PC-9 (cell line): ENCODE results near the gene LEFTY2. TPM values are rescaled to one million over a fixed set of nuclear protein-coding genes. Genes with fewer than 3 reads are reported as not detected.
"Not testable (repeated sequence)": the region's sequence is repeated elsewhere in the genome, so short reads cannot be mapped to it uniquely, and the experiment has no call there.

ENCODE experiments used
- BruUV-seq: library from RNA; stranded (reverse); fragments of 400-500 nt; replicated peaks from 2 replicates; lab custom pipeline; 2021; lab: Mats Ljungman, UMichigan
- CTCF ChIA-PET: fragments of 300-600 bp; sonication (Branson Sonifier 250); formaldehyde crosslinking; loops from one replicate; lab custom pipeline; 2022; ENCODE audit warnings: antibody characterized with exemption; lab: Charles Lee
- POLR2A ChIA-PET: fragments of 300-600 bp; sonication (Branson Sonifier 250); formaldehyde crosslinking; loops from one replicate; lab custom pipeline; 2022; ENCODE audit warnings: antibody characterized with exemption; ENCODE audit not compliant: unreplicated experiment; lab: Charles Lee
- DNase-seq, 2 experiments: peaks; one replicate each; pipeline versions ENCODE4 v3.0.0 to v3.0.0-alpha.2; 2015 to 2022; ENCODE audit warnings: mixed read lengths in 1 of 2
- H2AFZ ChIP-seq: fragments of 200-600 bp; sonication (generic); 2 replicates; pipeline ENCODE4 v1.8.1; 2017; ENCODE audit warnings: antibody characterized with exemption
- H3F3A ChIP-seq: fragments of 200-600 bp; sonication (generic); 2 replicates; pipeline ENCODE4 v1.8.1; 2017; ENCODE audit warnings: antibody characterized with exemption, mild to moderate bottlenecking, low read depth; ENCODE audit not compliant: insufficient read depth
- H3K27ac ChIP-seq: fragments of 200-600 bp; sonication (generic); 2 replicates; pipeline ENCODE4 v1.6.1; 2016; ENCODE audit warnings: mixed run types
- H3K27me3 ChIP-seq: fragments of 200-600 bp; sonication (generic); 2 replicates; pipeline ENCODE4 v1.6.1; 2016; ENCODE audit warnings: low read depth, mixed run types; ENCODE audit not compliant: insufficient read depth
- H3K36me3 ChIP-seq: fragments of 200-600 bp; sonication (generic); 2 replicates; pipeline ENCODE4 v1.6.1; 2016; ENCODE audit warnings: low read depth, mixed run types
- H3K4me1 ChIP-seq: fragments of 200-600 bp; sonication (generic); replicated peaks from 2 replicates; pipeline ENCODE4 v1.6.1; 2016; ENCODE audit warnings: mixed run types; ENCODE audit not compliant: insufficient read depth
- H3K4me2 ChIP-seq: fragments of 200-600 bp; sonication (generic); 2 replicates; pipeline ENCODE4 v1.6.1; 2017; ENCODE audit warnings: mixed run types
- H3K4me3 ChIP-seq: fragments of 200-600 bp; sonication (generic); 2 replicates; pipeline ENCODE4 v1.6.1; 2016; ENCODE audit warnings: mixed run types
- H3K79me2 ChIP-seq: fragments of 200-600 bp; sonication (generic); 2 replicates; pipeline ENCODE4 v1.6.1; 2017; ENCODE audit warnings: low read depth, mixed run types
- H3K9me2 ChIP-seq: fragments of 200-600 bp; sonication (generic); 2 replicates; pipeline ENCODE4 v1.8.1; 2017; ENCODE audit warnings: mild to moderate bottlenecking; ENCODE audit not compliant: insufficient read depth
- H3K9me3 ChIP-seq: fragments of 200-600 bp; sonication (generic); 2 replicates; pipeline ENCODE4 v1.8.1; 2016; ENCODE audit warnings: low read depth; ENCODE audit not compliant: insufficient read depth
- H4K20me1 ChIP-seq: fragments of 200-600 bp; sonication (generic); 2 replicates; pipeline ENCODE4 v1.8.1; 2017; ENCODE audit not compliant: insufficient read depth
- EZH2 ChIP-seq: fragments of 200-600 bp; sonication (generic); IDR thresholded peaks from 2 replicates; pipeline ENCODE4 v1.8.0; 2017; ENCODE audit warnings: antibody characterized with exemption, low read depth
- intact Hi-C: fragments of 100-400 bp; cut with micrococcal nuclease; formaldehyde crosslinking; loops from one replicate; pipeline ENCODE4 v1.10.0; 2022; ENCODE audit not compliant: unreplicated experiment
- total RNA-seq: library from RNA; stranded (reverse); gene quantifications from 2 replicates; pipeline ENCODE4 v1.2.3, GENCODE V29; 2021
- TF ChIP-seq, protein P1 (sequence below): fragments of 200-600 bp; sonication (generic); conservative IDR thresholded peaks from 2 replicates; pipeline ENCODE4 v1.6.1; 2017; ENCODE audit warnings: mixed run types, antibody characterized with exemption, mild to moderate bottlenecking, moderate library complexity

Gene LEFTY2
- total RNA-seq, 1 experiment from 2014 or later, result not detected

DNA sequence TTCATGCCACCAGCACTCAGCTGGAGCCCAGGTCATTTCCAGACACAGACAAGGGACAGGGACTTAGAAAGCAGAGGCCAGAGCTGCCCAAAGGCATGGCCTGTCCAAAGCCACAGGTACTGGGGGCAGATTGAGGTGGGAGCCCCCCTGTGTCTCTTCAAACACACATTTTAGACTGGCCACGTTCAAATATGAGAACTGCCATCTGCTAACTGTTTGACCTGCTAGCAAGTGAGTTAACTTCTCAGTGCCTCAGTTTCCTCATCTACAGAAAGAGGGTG is 862 bp upstream of the LEFTY2 start:
- no peaks in the 10 kb centered on the region for H3F3A ChIP-seq

DNA sequence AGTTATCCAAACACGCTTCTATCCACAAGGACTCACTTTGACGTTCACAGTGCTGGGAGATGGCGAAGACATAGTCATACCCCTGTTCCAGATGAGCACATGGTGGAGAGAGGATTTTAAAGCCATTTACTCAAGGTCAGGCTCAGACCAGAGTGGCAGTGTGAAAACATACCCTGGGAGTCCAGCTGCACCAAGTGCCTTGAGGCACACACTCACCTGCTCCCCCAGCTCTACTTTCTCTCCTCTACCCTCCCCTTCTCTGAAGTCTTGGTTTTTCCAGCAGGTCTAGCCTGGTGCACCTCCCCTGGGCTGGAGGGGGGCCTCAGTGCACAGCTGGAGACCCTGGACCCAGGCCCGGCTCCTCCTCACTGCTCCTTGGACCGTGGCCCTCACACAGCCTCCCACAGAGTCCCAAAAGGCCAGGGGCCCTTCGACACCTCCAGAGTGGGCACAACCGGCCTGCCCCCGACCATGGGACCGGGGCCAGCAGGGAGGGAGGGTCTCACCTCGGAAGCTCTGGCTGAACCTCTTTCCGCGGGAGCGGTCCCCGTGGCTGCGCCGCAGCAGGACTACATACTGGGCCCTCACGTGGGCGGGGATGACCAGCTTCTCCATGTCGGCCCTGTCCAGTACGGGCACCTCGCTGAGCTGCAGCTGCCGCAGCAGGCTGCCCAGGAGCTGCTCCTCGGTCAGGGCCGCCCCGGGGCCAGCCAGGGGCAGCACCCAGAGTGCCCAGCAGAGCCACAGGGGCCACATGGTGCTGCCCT is 452 bp downstream of the LEFTY2 start:
- Histone ChIP-seq H3K36me3 (no peaks in the 10 kb centered on the region), H3K4me3 (no peak overlapping the region), H3K79me2 (no peaks in the 10 kb centered on the region), H3K27ac (no peak overlapping the region), H4K20me1 (no peaks in the 10 kb centered on the region), H3K4me1 (peaks cover 5% of the 10 kb centered on the region), H3K27me3 (no peaks in the 10 kb centered on the region), H3K9me2 (no peaks in the 10 kb centered on the region), H3K9me3 (no peaks in the 10 kb centered on the region), H3F3A (no peaks in the 10 kb centered on the region), H3K4me2 (no peak overlapping the region), H2AFZ (no peak overlapping the region)
- no peak for DNase-seq
- ChIA-PET POLR2A (no interaction called here), CTCF (no interaction called here)
- no peak for TF ChIP-seq EZH2
- TF ChIP-seq, protein P1, sequence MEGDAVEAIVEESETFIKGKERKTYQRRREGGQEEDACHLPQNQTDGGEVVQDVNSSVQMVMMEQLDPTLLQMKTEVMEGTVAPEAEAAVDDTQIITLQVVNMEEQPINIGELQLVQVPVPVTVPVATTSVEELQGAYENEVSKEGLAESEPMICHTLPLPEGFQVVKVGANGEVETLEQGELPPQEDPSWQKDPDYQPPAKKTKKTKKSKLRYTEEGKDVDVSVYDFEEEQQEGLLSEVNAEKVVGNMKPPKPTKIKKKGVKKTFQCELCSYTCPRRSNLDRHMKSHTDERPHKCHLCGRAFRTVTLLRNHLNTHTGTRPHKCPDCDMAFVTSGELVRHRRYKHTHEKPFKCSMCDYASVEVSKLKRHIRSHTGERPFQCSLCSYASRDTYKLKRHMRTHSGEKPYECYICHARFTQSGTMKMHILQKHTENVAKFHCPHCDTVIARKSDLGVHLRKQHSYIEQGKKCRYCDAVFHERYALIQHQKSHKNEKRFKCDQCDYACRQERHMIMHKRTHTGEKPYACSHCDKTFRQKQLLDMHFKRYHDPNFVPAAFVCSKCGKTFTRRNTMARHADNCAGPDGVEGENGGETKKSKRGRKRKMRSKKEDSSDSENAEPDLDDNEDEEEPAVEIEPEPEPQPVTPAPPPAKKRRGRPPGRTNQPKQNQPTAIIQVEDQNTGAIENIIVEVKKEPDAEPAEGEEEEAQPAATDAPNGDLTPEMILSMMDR, result no peak
- no TSS peak for BruUV-seq
- intact Hi-C loops, result no loop called here

More for the DNA sequence above, 862 bp upstream of the LEFTY2 start:
- Histone ChIP-seq H3K36me3 (no peaks in the 10 kb centered on the region), H3K4me3 (no peak overlapping the region), H3K9me2 (no peaks in the 10 kb centered on the region), H3K79me2 (no peaks in the 10 kb centered on the region), H3K4me2 (no peak overlapping the region), H3K4me1 (no peaks in the 10 kb centered on the region), H3K9me3 (no peaks in the 10 kb centered on the region), H2AFZ (no peak overlapping the region), H4K20me1 (no peaks in the 10 kb centered on the region), H3K27me3 (no peaks in the 10 kb centered on the region), H3K27ac (no peak overlapping the region)
- POLR2A ChIA-PET, result no interaction called here
- intact Hi-C loops, result no loop called here
- no TSS peak for BruUV-seq
- CTCF ChIA-PET, result no interaction called here
- TF ChIP-seq, protein P1, result no peak
- no peak for TF ChIP-seq EZH2
- DNase-seq, result no peak

DNA sequence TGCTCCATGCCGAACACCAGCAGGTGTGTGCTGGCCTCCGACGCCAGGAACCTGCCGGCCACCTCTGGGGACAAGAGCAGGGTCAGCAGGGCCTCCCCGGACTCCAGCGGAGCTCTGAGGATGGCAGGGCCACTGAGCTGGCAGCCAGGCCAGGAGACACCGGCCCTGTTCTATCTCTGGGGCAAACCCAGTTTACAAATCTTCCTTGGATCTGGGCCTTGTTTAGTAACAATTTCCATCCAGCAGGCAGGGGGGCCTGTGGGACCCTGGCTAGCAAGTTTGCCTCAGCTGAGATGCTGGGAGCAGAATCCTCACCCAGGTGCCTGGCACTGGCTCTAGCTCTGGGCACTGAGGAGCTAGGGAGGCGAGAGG is 1.1 kb downstream of the LEFTY2 start:
- POLR2A ChIA-PET, intact Hi-C loops, BruUV-seq, H3K4me1 ChIP-seq, H3K4me3 ChIP-seq, H3K36me3 ChIP-seq, H3F3A ChIP-seq, DNase-seq, H2AFZ ChIP-seq, H3K9me2 ChIP-seq, H4K20me1 ChIP-seq, CTCF ChIA-PET, H3K27me3 ChIP-seq, H3K4me2 ChIP-seq, H3K79me2 ChIP-seq, H3K27ac ChIP-seq, H3K9me3 ChIP-seq: not testable (repeated sequence)

DNA sequence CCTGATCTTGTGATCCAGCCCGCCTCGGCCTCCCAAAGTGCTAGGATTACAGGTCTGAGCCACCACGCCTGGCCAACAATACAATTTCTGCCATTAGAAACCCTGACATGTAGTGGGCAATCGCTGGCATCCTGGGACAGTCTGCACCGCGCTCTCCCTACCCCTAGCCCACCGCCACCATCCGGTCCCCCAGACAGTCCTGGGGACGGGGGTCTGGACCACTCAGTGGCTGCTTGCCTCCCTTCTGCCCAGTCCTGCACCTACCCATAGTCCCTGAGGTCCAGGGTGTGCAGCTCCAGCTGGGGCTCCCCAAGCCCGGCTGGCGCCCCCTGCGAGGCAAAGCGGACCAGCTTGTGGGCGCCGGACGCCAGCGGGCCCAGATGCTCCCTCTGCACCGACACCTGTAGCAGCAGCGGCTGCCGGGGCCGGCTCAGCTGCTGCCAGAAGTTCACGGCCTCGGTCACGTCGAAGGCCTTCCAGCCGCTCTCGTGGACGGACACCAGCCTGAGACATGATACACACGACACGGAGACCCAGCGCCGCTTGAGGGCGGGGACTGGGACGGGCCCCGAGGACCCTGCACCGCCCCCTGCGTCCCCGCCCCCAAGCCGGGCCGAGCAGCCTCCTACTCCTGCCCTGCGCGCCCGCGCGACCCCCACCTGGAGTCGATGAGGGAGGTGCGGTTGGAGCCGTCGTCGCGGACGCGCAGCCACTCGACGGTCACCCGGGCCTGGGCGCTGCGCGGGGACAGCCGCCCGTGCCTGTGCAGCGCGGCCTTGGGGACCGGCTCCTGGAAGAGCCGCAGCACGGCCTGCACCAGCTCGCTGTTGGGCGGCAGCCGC is 1.7 kb downstream of the LEFTY2 start:
- H4K20me1 ChIP-seq, intact Hi-C loops, H3K36me3 ChIP-seq, H3K27me3 ChIP-seq, H3F3A ChIP-seq, DNase-seq, BruUV-seq, H3K4me1 ChIP-seq, H2AFZ ChIP-seq, H3K79me2 ChIP-seq, H3K9me2 ChIP-seq, CTCF ChIA-PET, H3K9me3 ChIP-seq, H3K27ac ChIP-seq, H3K4me3 ChIP-seq, H3K4me2 ChIP-seq, POLR2A ChIA-PET: not testable (repeated sequence)
